PC-3 (cell line): ENCODE data around the gene VASP.
"Not testable (repeated sequence)": the region's sequence is repeated elsewhere in the genome, so short reads cannot be mapped to it uniquely, and the experiment has no call there.

Source experiments
- EZH2 ChIP-seq: fragments of 300-600 bp; sonication (generic); IDR thresholded peaks from one replicate; pipeline ENCODE4 v1.6.1; 2017; ENCODE audit warnings: antibody characterized with exemption, mild to moderate bottlenecking, low read length; ENCODE audit not compliant: unreplicated experiment
- EZH2phosphoT487 ChIP-seq: fragments of 300-600 bp; sonication (generic); IDR thresholded peaks from 2 replicates; pipeline ENCODE4 v1.6.1; 2018; ENCODE audit warnings: mild to moderate bottlenecking, antibody characterized with exemption, low read length, borderline replicate concordance
- TF ChIP-seq, protein P1 (sequence below): fragments of 300-600 bp; sonication (generic); conservative IDR thresholded peaks from 2 replicates; pipeline ENCODE4 v1.5.1; 2017; ENCODE audit warnings: antibody characterized with exemption, low read depth, mild to moderate bottlenecking, low read length

DNA sequence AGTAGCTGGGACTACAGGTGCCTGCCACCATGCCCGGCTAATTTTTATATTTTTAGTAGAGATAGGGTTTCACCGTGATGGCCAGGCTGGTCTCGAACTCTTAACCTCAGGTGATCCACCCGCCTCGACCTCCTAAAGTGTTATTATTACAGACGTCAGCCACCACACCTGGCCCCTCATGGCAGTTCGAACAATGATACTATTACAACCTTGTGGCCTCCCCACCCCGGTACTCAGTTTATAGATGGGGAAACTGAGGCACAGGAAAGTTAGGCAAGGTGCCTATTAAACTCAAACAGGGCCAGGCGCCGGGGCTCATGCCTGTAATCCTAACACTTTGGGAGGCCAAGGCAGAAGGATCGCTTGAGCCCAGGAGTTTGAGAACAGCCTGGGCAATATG is 3.1 kb downstream of the VASP start:
- TF ChIP-seq, protein P1, sequence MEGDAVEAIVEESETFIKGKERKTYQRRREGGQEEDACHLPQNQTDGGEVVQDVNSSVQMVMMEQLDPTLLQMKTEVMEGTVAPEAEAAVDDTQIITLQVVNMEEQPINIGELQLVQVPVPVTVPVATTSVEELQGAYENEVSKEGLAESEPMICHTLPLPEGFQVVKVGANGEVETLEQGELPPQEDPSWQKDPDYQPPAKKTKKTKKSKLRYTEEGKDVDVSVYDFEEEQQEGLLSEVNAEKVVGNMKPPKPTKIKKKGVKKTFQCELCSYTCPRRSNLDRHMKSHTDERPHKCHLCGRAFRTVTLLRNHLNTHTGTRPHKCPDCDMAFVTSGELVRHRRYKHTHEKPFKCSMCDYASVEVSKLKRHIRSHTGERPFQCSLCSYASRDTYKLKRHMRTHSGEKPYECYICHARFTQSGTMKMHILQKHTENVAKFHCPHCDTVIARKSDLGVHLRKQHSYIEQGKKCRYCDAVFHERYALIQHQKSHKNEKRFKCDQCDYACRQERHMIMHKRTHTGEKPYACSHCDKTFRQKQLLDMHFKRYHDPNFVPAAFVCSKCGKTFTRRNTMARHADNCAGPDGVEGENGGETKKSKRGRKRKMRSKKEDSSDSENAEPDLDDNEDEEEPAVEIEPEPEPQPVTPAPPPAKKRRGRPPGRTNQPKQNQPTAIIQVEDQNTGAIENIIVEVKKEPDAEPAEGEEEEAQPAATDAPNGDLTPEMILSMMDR, result not testable (repeated sequence)
- not testable (repeated sequence) for TF ChIP-seq EZH2, EZH2phosphoT487
